K562 (cell line): ENCODE measurements around the gene UBL7. TPM values are rescaled to one million over a fixed set of nuclear protein-coding genes. Genes with fewer than 3 reads are reported as not detected.

Source experiments
- ATAC-seq: fragments of 200-7000 bp; cut with Tn5 transposase; 3 replicates; pipeline ENCODE4 v1.9.1; 2020; ENCODE audit warnings: moderate library complexity
- BruUV-seq: library from RNA; stranded (reverse); fragments of 400-500 nt; replicated peaks from 2 replicates; lab custom pipeline; 2021; lab: Mats Ljungman, UMichigan
- CTCF ChIA-PET: fragments of 300-600 bp; formaldehyde crosslinking; extraction: SDS; loops from one replicate; lab custom pipeline; 2021; ENCODE audit warnings: low intra/inter-chr PET ratio; lab: Yijun Ruan, JAX
- POLR2A ChIA-PET: fragments of 300-600, 350-650 bp; sonication (Branson Sonifier 250); formaldehyde crosslinking; extraction: SDS; loops from one replicate; lab custom pipeline; 2021; ENCODE audit warnings: antibody characterized with exemption, inconsistent platforms; lab: Yijun Ruan, JAX
- DNase-seq, 4 experiments: peaks; one replicate each; pipeline versions ENCODE4 v3.0.0 to v3.0.0-alpha.2; 2011 to 2018; ENCODE audit warnings: low spot score in 3 of 4, mixed read lengths in 3 of 4; ENCODE audit errors: extremely low read depth in 1 of 4
- FAIRE-seq: peaks from 2 replicates; lab custom pipeline; 2011; peaks lifted over from hg19 to GRCh38; lab: Jason Lieb, UNC
- H2AFZ ChIP-seq: 2 replicates; pipeline ENCODE4 v1.6.0; 2011; ENCODE audit warnings: low read depth, low read length, control low read depth, inconsistent platforms
- H3K27ac ChIP-seq: fragments of 200-600 bp; 3 replicates; pipeline ENCODE4 v1.8.0; 2011; ENCODE audit warnings: low read depth, mild to moderate bottlenecking, control low read depth, inconsistent platforms, low read length, moderate library complexity, mixed read lengths; ENCODE audit errors: extremely low read depth
- H3K27me3 ChIP-seq, 2 experiments: fragments of 300-600 bp in 1 of 2; 2 replicates in 1 of 2; 3 replicates in 1 of 2; pipeline versions ENCODE4 v1.6.0 to v1.8.0; 2011; ENCODE audit warnings: inconsistent platforms in 2 of 2, low read length in 2 of 2, mild to moderate bottlenecking in 1 of 2, mixed read lengths in 1 of 2, moderate library complexity in 1 of 2; ENCODE audit not compliant: control insufficient read depth in 2 of 2, insufficient read depth in 2 of 2
- H3K36me3 ChIP-seq: fragments of 300-600 bp; 3 replicates; pipeline ENCODE4 v1.8.0; 2011; ENCODE audit warnings: mild to moderate bottlenecking, low read length, inconsistent platforms; ENCODE audit not compliant: control insufficient read depth, insufficient read depth
- H3K4me1 ChIP-seq, 2 experiments: fragments of 200-600 bp in 1 of 2; replicated peaks in 1 of 2; 2 replicates in 1 of 2; 3 replicates in 1 of 2; pipeline versions ENCODE4 v1.5.1 to v1.8.0; 2011; ENCODE audit warnings: inconsistent platforms in 2 of 2, low read length in 2 of 2, mild to moderate bottlenecking in 1 of 2, mixed read lengths in 1 of 2, moderate library complexity in 1 of 2; ENCODE audit not compliant: control insufficient read depth in 2 of 2, insufficient read depth in 2 of 2
- H3K4me2 ChIP-seq: 2 replicates; pipeline ENCODE4 v1.6.1; 2011; ENCODE audit warnings: low read length, control low read depth, inconsistent platforms, mixed read lengths; ENCODE audit not compliant: insufficient read depth
- H3K4me3 ChIP-seq: fragments of 200-600 bp; sonication (generic), shearing (Covaris generic); 2 replicates; pipeline ENCODE4 v1.5.1; 2016; ENCODE audit warnings: control low read depth, inconsistent platforms
- H3K79me2 ChIP-seq: fragments of 200-600 bp; 3 replicates; pipeline ENCODE4 v1.8.0; 2011; ENCODE audit warnings: low read length, inconsistent platforms; ENCODE audit not compliant: control insufficient read depth, insufficient read depth
- H3K9ac ChIP-seq, 2 experiments: 2 replicates each; pipeline versions ENCODE4 v1.6.0 to v1.6.1; 2011; ENCODE audit warnings: low read depth in 2 of 2, low read length in 2 of 2, control low read depth in 1 of 2, inconsistent platforms in 1 of 2, mild to moderate bottlenecking in 1 of 2, mixed read lengths in 1 of 2; ENCODE audit not compliant: insufficient read depth in 1 of 2
- H3K9me1 ChIP-seq: one replicate; pipeline ENCODE4 v1.6.0; 2011; ENCODE audit warnings: inconsistent platforms, mild to moderate bottlenecking, low read length, moderate library complexity; ENCODE audit not compliant: control insufficient read depth, insufficient read depth
- H3K9me3 ChIP-seq: replicated peaks from 2 replicates; pipeline ENCODE4 v1.5.1; 2011; ENCODE audit warnings: low read depth, low read length, inconsistent platforms; ENCODE audit not compliant: control insufficient read depth, insufficient read depth
- H4K20me1 ChIP-seq: replicated peaks from 2 replicates; pipeline ENCODE4 v1.6.1; 2011; ENCODE audit warnings: low read length, inconsistent platforms, mixed read lengths; ENCODE audit not compliant: control insufficient read depth, insufficient read depth
- GATAD2B ChIP-seq: fragments of 450-650 bp; IDR thresholded peaks from 2 replicates; pipeline ENCODE4 v1.6.1; 2017; ENCODE audit warnings: mild to moderate bottlenecking, borderline replicate concordance
- MTF1 ChIP-seq: fragments of 250-450 bp; sonication (Bioruptor Pico); IDR thresholded peaks from 2 replicates; pipeline ENCODE4 v1.9.0; 2021; ENCODE audit warnings: moderate library complexity, mild to moderate bottlenecking, inconsistent platforms, borderline replicate concordance
- SMAD3 ChIP-seq: fragments of 450-650 bp; formaldehyde crosslinking; conservative IDR thresholded peaks from 2 replicates; pipeline ENCODE4 v1.4.0; 2020; ENCODE audit warnings: mild to moderate bottlenecking
- SRF ChIP-seq, 2 experiments: fragments of 250-450, 450-650 bp in 1 of 2; sonication (Bioruptor Pico) in 1 of 2; sonication (generic) in 1 of 2; formaldehyde crosslinking; IDR thresholded peaks; 2 replicates each; pipeline versions ENCODE4 v1.5.0 to v1.5.1; 2020 to 2022; ENCODE audit warnings: mild to moderate bottlenecking in 1 of 2, missing genetic modification reagents in 1 of 2
- STAT5A ChIP-seq: IDR thresholded peaks from 2 replicates; pipeline ENCODE4 v1.6.1; 2012; ENCODE audit warnings: low read length, inconsistent platforms, borderline replicate concordance
- ZNF551 ChIP-seq: fragments of 250-450 bp; sonication (Bioruptor Pico); IDR thresholded peaks from 2 replicates; pipeline ENCODE4 v1.5.0; 2021; ENCODE audit warnings: mild to moderate bottlenecking, moderate library complexity
- WGBS: fragments of 100-300 bp; shearing (Covaris generic); methylation state at CpG from one replicate; pipeline ENCODE4 v1.1.6; 2016; ENCODE audit warnings: low coverage, mixed read lengths; ENCODE audit not compliant: insufficient coverage; ENCODE audit errors: missing lambda C conversion rate; 5-methylcytosine and 5-hydroxymethylcytosine counted together
- in situ Hi-C: fragments of 300-500 bp; cut with MboI; formaldehyde crosslinking; loops from 4 replicates; pipeline ENCODE4 v1.15.0; 2018; ENCODE audit warnings: inconsistent platforms, mixed read lengths
- intact Hi-C: fragments of 100-400 bp; cut with micrococcal nuclease; formaldehyde crosslinking; loops from 2 replicates; pipeline ENCODE4 v1.14.2; 2022
- polyA plus RNA-seq, 8 experiments: library from polyadenylated mRNA; depleted of rRNA in 4 of 8; stranded (reverse) in 5 of 8; unstranded in 3 of 8; fragments of >200 nt; fragmentation: Nextera tagmentation in 2 of 8; fragmentation: Illumina TruSeq in 1 of 8; extraction: Ambion mirVana in 2 of 8; extraction: Trizol in 1 of 8; gene quantifications; 2 replicates each; pipeline versions ENCODE4 v1.2.1 to v1.2.3, GENCODE V29; 2011 to 2014; ENCODE audit warnings: inconsistent platforms in 1 of 8, missing spikeins in 1 of 8
- total RNA-seq, 7 experiments: library from RNA; depleted of rRNA in 6 of 7; stranded (reverse); fragments of >200 nt in 6 of 7; fragmentation: Illumina TruSeq in 2 of 7; extraction: Trizol in 2 of 7; gene quantifications; 2 replicates each; pipeline versions ENCODE4 v1.2.1 to v1.2.3, GENCODE V29; 2011 to 2021; ENCODE audit warnings: low replicate concordance in 1 of 7
- TF ChIP-seq, protein P1 (sequence below): fragments of 250-450 bp; sonication (Bioruptor Pico); IDR thresholded peaks from 2 replicates; pipeline ENCODE4 v1.8.0; 2022; ENCODE audit warnings: inconsistent platforms
- TF ChIP-seq, protein P2 (sequence below): sonication (generic); formaldehyde crosslinking; IDR thresholded peaks from 2 replicates; pipeline ENCODE4 v1.8.0; 2022; ENCODE audit warnings: missing genetic modification reagents, mild to moderate bottlenecking, moderate library complexity, borderline replicate concordance
- TF ChIP-seq, protein P3 (sequence below): sonication (generic); formaldehyde crosslinking; IDR thresholded peaks from 2 replicates; pipeline ENCODE4 v1.8.0; 2022; ENCODE audit warnings: mild to moderate bottlenecking, missing genetic modification reagents

UBL7 gene
- total and polyA plus RNA-seq, 9 of the 15 experiments (the other 6 are each of a cell fraction or from before 2014, with no cell fraction given): 19.2 to 63.4 (median 44.9) TPM

DNA sequence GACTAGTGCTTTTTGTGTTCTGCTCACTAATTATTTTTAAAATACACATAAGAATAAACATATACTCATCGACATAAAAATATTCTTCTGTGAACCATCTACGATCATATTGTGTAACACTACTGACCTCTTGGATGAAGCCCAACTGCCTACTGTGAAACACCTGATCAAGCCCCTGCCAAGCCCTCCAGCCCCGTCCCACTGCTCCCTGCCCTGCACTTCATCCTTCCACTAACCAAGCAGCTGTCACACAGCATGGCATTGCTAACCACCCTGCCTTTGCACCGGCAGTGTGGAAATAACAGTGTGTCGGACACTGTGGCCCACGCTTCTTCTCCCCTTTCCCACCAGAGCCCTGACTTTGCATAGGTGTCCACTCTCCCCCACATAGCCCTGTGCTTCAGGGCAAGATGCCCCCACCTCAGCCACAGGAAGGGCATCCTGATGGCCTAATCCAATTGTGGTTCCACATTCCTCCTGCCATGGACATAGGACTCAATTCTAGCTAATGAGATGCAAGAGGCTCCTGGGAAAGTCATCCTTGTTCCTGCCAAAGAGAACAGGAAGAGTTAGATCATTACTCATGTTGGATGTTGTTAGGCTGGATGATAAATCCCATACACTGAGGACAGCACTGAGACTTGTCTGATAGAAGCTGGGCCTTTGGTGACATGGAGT, 45.0 kb upstream of the UBL7 start:
- intact Hi-C loops: no loop called here
- H3K79me2 ChIP-seq: no peaks in the 10 kb centered on the region
- WGBS: 72% methylated on average over 6 of the region's 6 CpGs
- H3K4me3 ChIP-seq: no peak overlapping the region
- in situ Hi-C loops: no loop called here
- H3K4me2 ChIP-seq: no peak overlapping the region
- BruUV-seq: no TSS peak
- no peak overlapping the region for H2AFZ ChIP-seq
- POLR2A ChIA-PET: interaction anchor here (0.6 to 0.9 kb wide), 3 partner anchors 45 to 710 kb away, joined by 3 to 4 read pairs (median 3); partner anchors contain the start of gene UBL7
- H3K9me3 ChIP-seq: no peaks in the 10 kb centered on the region
- DNase-seq (no peak), FAIRE-seq (no peak), ATAC-seq (no peak)
- H3K9me1 ChIP-seq: no peaks in the 10 kb centered on the region
- no peaks in the 10 kb centered on the region for H4K20me1 ChIP-seq
- no peaks in the 10 kb centered on the region; a peak in 1 of 5 replicates for H3K4me1 ChIP-seq
- TF ChIP-seq ZNF551 (CRISPR knock-in tag): no peak
- TF ChIP-seq SMAD3 (CRISPR knock-in tag): no peak
- TF ChIP-seq, protein P1, sequence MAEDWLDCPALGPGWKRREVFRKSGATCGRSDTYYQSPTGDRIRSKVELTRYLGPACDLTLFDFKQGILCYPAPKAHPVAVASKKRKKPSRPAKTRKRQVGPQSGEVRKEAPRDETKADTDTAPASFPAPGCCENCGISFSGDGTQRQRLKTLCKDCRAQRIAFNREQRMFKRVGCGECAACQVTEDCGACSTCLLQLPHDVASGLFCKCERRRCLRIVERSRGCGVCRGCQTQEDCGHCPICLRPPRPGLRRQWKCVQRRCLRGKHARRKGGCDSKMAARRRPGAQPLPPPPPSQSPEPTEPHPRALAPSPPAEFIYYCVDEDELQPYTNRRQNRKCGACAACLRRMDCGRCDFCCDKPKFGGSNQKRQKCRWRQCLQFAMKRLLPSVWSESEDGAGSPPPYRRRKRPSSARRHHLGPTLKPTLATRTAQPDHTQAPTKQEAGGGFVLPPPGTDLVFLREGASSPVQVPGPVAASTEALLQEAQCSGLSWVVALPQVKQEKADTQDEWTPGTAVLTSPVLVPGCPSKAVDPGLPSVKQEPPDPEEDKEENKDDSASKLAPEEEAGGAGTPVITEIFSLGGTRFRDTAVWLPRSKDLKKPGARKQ: no peak
- TF ChIP-seq GATAD2B: no peak
- TF ChIP-seq MTF1: no peak
- no peak for TF ChIP-seq STAT5A
- TF ChIP-seq, protein P2, sequence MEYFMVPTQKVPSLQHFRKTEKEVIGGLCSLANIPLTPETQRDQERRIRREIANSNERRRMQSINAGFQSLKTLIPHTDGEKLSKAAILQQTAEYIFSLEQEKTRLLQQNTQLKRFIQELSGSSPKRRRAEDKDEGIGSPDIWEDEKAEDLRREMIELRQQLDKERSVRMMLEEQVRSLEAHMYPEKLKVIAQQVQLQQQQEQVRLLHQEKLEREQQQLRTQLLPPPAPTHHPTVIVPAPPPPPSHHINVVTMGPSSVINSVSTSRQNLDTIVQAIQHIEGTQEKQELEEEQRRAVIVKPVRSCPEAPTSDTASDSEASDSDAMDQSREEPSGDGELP (CRISPR knock-in tag): no peak
- TF ChIP-seq, protein P3, sequence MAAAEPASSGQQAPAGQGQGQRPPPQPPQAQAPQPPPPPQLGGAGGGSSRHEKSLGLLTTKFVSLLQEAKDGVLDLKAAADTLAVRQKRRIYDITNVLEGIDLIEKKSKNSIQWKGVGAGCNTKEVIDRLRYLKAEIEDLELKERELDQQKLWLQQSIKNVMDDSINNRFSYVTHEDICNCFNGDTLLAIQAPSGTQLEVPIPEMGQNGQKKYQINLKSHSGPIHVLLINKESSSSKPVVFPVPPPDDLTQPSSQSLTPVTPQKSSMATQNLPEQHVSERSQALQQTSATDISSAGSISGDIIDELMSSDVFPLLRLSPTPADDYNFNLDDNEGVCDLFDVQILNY (CRISPR knock-in tag): no peak
- no peak for TF ChIP-seq SRF (CRISPR knock-in tag; IDR thresholded peaks at IDR 0.05)
- CTCF ChIA-PET: no interaction called here
- H3K9ac ChIP-seq: no peak overlapping the region
- H3K27me3 ChIP-seq: no peaks in the 10 kb centered on the region
- H3K36me3 ChIP-seq: 0 out of 3 replicates have a peak, but pooled peaks cover 2% of the 10 kb centered on the region
- H3K27ac ChIP-seq: no peak overlapping the region
